ENCODE measurements around the gene RBFOX1.
"Not testable (repeated sequence)": the region's sequence is repeated elsewhere in the genome, so short reads cannot be mapped to it uniquely, and the experiment has no call there.

The RBFOX1 gene

DNA sequence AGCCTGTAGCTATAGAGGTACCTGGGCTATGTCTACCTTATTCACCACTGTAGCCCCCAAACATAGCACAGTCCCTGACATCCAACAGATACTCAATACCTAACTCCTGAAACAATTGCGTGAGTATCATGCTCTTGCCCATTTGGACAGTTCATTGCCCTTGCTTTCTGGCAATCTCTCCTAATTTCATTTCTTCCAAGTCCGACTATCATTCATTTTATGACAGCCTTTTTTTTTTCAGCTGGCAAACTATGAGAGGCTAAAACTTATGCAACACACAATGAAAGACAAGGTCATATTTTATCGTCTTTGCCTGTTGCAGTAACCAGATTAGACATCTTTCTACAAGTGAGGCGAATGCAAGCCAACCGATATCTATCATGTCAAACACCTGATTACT lies 169.2 kb downstream of the RBFOX1 start:
- no peak for TF ChIP-seq CTCF (IDR thresholded peaks at IDR 0.05; ENCODE audit: borderline replicate concordance, insufficient read depth, low read depth, low read length)
- H3K4me3 ChIP-seq (ENCODE audit: low read depth, low read length), result no peak overlapping the region

- not testable (repeated sequence) for H3K4me3 ChIP-seq (ENCODE audit: low read depth, low read length)
Observed at GRCh38 chr16:7502591-7503157, 170.0 kb downstream of the RBFOX1 start.

DNA sequence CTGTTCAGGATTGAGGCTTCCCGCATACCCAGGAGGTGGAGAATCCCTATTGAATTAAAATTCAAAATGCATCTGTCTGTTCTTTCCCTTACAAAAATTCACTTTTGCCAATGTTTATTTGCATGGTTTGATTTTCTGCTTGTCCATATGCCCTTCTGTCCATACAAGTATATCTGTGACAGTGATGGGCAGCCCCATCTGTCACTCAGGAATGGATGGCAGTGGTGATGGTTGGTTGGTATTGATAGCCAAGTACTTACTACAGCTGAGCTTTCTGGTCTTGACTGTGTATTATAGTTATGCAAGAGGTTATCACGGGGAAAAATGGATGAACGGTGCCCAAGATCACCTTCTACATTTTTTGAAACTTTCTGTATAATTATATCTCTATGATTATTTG lies 171.0 kb downstream of the RBFOX1 start:
- TF ChIP-seq CTCF (IDR thresholded peaks at IDR 0.05; ENCODE audit: borderline replicate concordance, insufficient read depth, low read depth, low read length), result no peak
- H3K4me3 ChIP-seq (ENCODE audit: low read depth, low read length), result no peak overlapping the region

- no peak overlapping the region for H3K4me3 ChIP-seq (ENCODE audit: low read depth, low read length)
- TF ChIP-seq CTCF (IDR thresholded peaks at IDR 0.05; ENCODE audit: borderline replicate concordance, insufficient read depth, low read depth, low read length), result no peak
Observed at GRCh38 chr16:7504844-7505243, 172.2 kb downstream of the RBFOX1 start.

DNA sequence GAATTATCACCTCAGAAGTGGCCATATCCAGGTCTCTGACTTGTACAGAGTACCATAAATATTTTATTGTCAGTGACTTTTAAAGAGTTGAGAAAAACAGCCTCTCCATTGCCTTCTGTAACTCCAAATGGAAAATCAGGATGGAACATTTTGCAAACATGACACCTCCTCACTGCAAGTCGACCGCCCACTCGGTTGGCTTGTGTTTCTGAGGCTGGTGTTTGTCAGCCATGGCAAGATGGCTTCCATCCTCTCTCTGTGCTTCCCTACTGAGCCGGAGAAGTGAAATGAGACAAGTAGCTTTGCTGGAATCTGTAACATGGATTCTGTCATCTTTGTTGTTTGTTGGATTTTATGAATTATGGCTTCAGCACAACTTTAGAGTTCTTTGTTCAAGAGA lies 172.8 kb downstream of the RBFOX1 start:
- no peak for TF ChIP-seq CTCF (IDR thresholded peaks at IDR 0.05; ENCODE audit: borderline replicate concordance, insufficient read depth, low read depth, low read length)
- H3K4me3 ChIP-seq (ENCODE audit: low read depth, low read length), result no peak overlapping the region

DNA sequence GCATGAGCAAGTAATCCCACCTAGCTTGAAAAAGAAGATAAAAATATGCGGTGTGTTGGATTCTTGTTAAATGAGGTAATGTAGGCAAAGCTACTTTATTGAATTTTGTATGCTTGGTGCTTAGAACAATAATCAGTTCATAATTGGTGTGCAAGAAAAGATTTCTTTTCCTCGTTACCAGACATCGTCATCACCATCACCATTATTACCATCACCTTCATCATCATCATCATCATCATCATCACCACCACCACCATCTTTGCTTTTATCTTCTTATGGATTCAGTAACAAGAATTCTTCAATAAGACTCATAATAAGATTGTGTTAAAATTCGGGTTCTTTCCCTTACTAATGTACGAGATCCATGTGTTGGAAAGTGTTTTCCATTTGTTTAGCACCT lies 173.7 kb downstream of the RBFOX1 start:
- no peak for TF ChIP-seq CTCF (IDR thresholded peaks at IDR 0.05; ENCODE audit: borderline replicate concordance, insufficient read depth, low read depth, low read length)
- H3K4me3 ChIP-seq (ENCODE audit: low read depth, low read length), result no peak overlapping the region

DNA sequence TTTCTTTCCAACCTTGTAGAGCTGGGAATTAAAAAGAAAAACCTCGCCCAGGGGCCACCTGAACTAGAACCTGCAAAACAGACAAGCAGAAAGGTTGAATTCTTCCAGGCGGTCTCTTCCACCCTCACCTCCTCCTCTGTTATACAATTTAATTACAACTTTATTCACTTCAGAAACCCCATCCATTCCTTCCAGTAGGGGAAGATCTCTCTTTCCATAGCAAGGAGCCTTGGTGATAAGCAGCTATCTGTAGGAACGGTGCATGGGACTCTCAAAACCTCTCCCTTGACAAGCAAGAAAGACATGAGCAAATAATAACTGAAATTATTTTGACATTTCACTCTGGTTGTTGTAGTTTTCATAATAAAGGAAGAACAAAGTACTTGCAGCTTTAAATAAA lies 176.0 kb downstream of the RBFOX1 start:
- no peak overlapping the region for H3K4me3 ChIP-seq (ENCODE audit: low read depth, low read length)
- no peak for TF ChIP-seq CTCF (IDR thresholded peaks at IDR 0.05; ENCODE audit: borderline replicate concordance, insufficient read depth, low read depth, low read length)
